HCT116 (cell line): ENCODE measurements around the gene SUSD3. TPM values are rescaled to one million over a fixed set of nuclear protein-coding genes. Genes with fewer than 3 reads are reported as not detected.

Source experiments
- ATAC-seq: fragments of 200-7000 bp; cut with Tn5 transposase; 2 replicates; pipeline ENCODE4 v1.9.1; 2020; ENCODE audit warnings: mild to moderate bottlenecking, moderate library complexity
- BruUV-seq: library from RNA; stranded (reverse); fragments of 400-500 nt; replicated peaks from 2 replicates; lab custom pipeline; 2021; lab: Mats Ljungman, UMichigan
- CTCF ChIA-PET: fragments of 300-600 bp; sonication (Branson Sonifier 250); formaldehyde crosslinking; loops from one replicate; lab custom pipeline; 2021; ENCODE audit warnings: antibody characterized with exemption; lab: Charles Lee
- POLR2A ChIA-PET: fragments of 300-600, 350-600 bp; sonication (Branson Sonifier 250); formaldehyde crosslinking; loops from one replicate; lab custom pipeline; 2021; ENCODE audit warnings: antibody characterized with exemption; lab: Charles Lee
- RAD21 ChIA-PET, 2 experiments: fragments of 300-600 bp; sonication (Branson Sonifier 250); formaldehyde crosslinking; loops; one replicate each; lab custom pipeline; 2023; ENCODE audit warnings: low total read pairs in 2 of 2; ENCODE audit not compliant: uncharacterized antibody in 2 of 2, unreplicated experiment in 2 of 2, low non-redundant PET in 1 of 2; lab: Charles Lee
- DNase-seq: peaks from one replicate; pipeline ENCODE4 v3.0.0-alpha.2; 2010; ENCODE audit warnings: low read depth, low spot score
- H2AFZ ChIP-seq: fragments of 200-600 bp; shearing (Covaris generic), sonication (generic); 2 replicates; pipeline ENCODE4 v1.6.1; 2017; ENCODE audit warnings: low read depth, mixed run types, mixed read lengths, antibody characterized with exemption, low read length; ENCODE audit not compliant: poor library complexity, severe bottlenecking
- H3K27ac ChIP-seq: 2 replicates; pipeline ENCODE4 v1.5.1; 2012; ENCODE audit warnings: low read depth, low read length
- H3K27me3 ChIP-seq: fragments of 200-600 bp; sonication (generic); 2 replicates; pipeline ENCODE4 v1.6.1; 2016; ENCODE audit warnings: mixed run types, low read length, mixed read lengths; ENCODE audit not compliant: insufficient read depth
- H3K36me3 ChIP-seq, 2 experiments: fragments of 200-500 bp in 1 of 2; fragments of 200-600 bp in 1 of 2; sonication (Bioruptor generic) in 1 of 2; sonication (generic) in 1 of 2; 2 replicates each; pipeline versions ENCODE4 v1.5.1 to v1.6.1; 2014 to 2016; ENCODE audit warnings: low read length in 2 of 2, inconsistent platforms in 1 of 2, mixed read lengths in 1 of 2, mixed run types in 1 of 2; ENCODE audit not compliant: insufficient read depth in 2 of 2, control insufficient read depth in 1 of 2
- H3K4me1 ChIP-seq, 2 experiments: fragments of 200-600 bp in 1 of 2; sonication (generic) in 1 of 2; 2 replicates each; pipeline versions ENCODE4 v1.5.1 to v1.6.1; 2012 to 2017; ENCODE audit warnings: low read length in 2 of 2, inconsistent platforms in 1 of 2, mild to moderate bottlenecking in 1 of 2, mixed read lengths in 1 of 2, mixed run types in 1 of 2, moderate library complexity in 1 of 2; ENCODE audit not compliant: insufficient read depth in 2 of 2, control insufficient read depth in 1 of 2
- H3K4me2 ChIP-seq: fragments of 200-600 bp; sonication (generic); 2 replicates; pipeline ENCODE4 v1.6.1; 2017; ENCODE audit warnings: mixed run types, low read length, mixed read lengths
- H3K4me3 ChIP-seq, 2 experiments: fragments of 200-600 bp in 1 of 2; sonication (generic) in 1 of 2; replicated peaks in 1 of 2; 2 replicates each; pipeline ENCODE4 v1.5.1; 2011 to 2016; ENCODE audit warnings: low read length in 2 of 2, control low read depth in 1 of 2, low read depth in 1 of 2, mild to moderate bottlenecking in 1 of 2, mixed read lengths in 1 of 2, mixed run types in 1 of 2
- H3K79me2 ChIP-seq: fragments of 200-600 bp; sonication (generic); 2 replicates; pipeline ENCODE4 v1.6.1; 2017; ENCODE audit warnings: mild to moderate bottlenecking, mixed run types, low read length, moderate library complexity, mixed read lengths; ENCODE audit not compliant: insufficient read depth
- H3K9ac ChIP-seq: fragments of 200-600 bp; sonication (generic); 2 replicates; pipeline ENCODE4 v1.6.1; 2016; ENCODE audit warnings: low read length, mixed read lengths
- H3K9me2 ChIP-seq: fragments of 200-600 bp; sonication (generic), shearing (Covaris generic); 2 replicates; pipeline ENCODE4 v1.6.1; 2017; ENCODE audit warnings: mixed run types, mild to moderate bottlenecking, moderate library complexity; ENCODE audit not compliant: insufficient read depth
- H3K9me3 ChIP-seq, 2 experiments: fragments of 200-500 bp in 1 of 2; fragments of 200-600 bp in 1 of 2; sonication (Bioruptor generic) in 1 of 2; sonication (generic) in 1 of 2; 2 replicates each; pipeline ENCODE4 v1.6.1; 2014 to 2017; ENCODE audit warnings: low read length in 2 of 2, mixed read lengths in 2 of 2, inconsistent platforms in 1 of 2, low read depth in 1 of 2, mild to moderate bottlenecking in 1 of 2, mixed run types in 1 of 2, moderate library complexity in 1 of 2; ENCODE audit not compliant: control insufficient read depth in 1 of 2, insufficient read depth in 1 of 2
- H4K20me1 ChIP-seq: fragments of 200-600 bp; sonication (generic), shearing (Covaris generic); 2 replicates; pipeline ENCODE4 v1.6.1; 2017; ENCODE audit warnings: mixed run types, mild to moderate bottlenecking, moderate library complexity; ENCODE audit not compliant: insufficient read depth
- CEBPB ChIP-seq: IDR thresholded peaks from 2 replicates; pipeline ENCODE4 v1.6.1; 2012; ENCODE audit warnings: low read depth
- EZH2 ChIP-seq: fragments of 200-600 bp; sonication (generic); IDR thresholded peaks from 2 replicates; pipeline ENCODE4 v1.6.1; 2017; ENCODE audit warnings: antibody characterized with exemption, mixed run types
- EZH2phosphoT487 ChIP-seq: fragments of 200-600 bp; IDR thresholded peaks from 2 replicates; pipeline ENCODE4 v1.6.1; 2018; ENCODE audit warnings: antibody characterized with exemption, borderline replicate concordance
- FOSL1 ChIP-seq: IDR thresholded peaks from 2 replicates; pipeline ENCODE4 v1.6.1; 2012; ENCODE audit warnings: low read depth
- POLR2A ChIP-seq: IDR thresholded peaks from 2 replicates; pipeline ENCODE4 v1.7.0; 2011; ENCODE audit warnings: borderline replicate concordance; ENCODE audit not compliant: insufficient read depth, insufficient read length; ENCODE audit errors: extremely low read depth
- SRF ChIP-seq: IDR thresholded peaks from 2 replicates; pipeline ENCODE4 v1.6.1; 2012; ENCODE audit warnings: low read depth
- TCF7L2 ChIP-seq: IDR thresholded peaks from 2 replicates; pipeline ENCODE4 v1.7.0; 2011; ENCODE audit warnings: borderline replicate concordance, inconsistent platforms; ENCODE audit not compliant: insufficient read depth, insufficient read length; ENCODE audit errors: extremely low read depth
- ZBTB33 ChIP-seq: IDR thresholded peaks from 2 replicates; pipeline ENCODE4 v1.6.1; 2011; ENCODE audit warnings: mild to moderate bottlenecking, low read length, moderate library complexity; ENCODE audit not compliant: insufficient replicate concordance; ENCODE audit errors: extremely low read depth
- intact Hi-C: fragments of 100-400 bp; cut with micrococcal nuclease; formaldehyde crosslinking; loops from 2 replicates; pipeline ENCODE4 v1.10.0; 2022
- total RNA-seq: library from RNA; stranded (reverse); gene quantifications from one replicate; pipeline ENCODE4 v1.2.1, GENCODE V29; 2021; ENCODE audit not compliant: unreplicated experiment
- TF ChIP-seq, protein P1 (sequence below): IDR thresholded peaks from 2 replicates; pipeline ENCODE4 v1.6.1; 2012; ENCODE audit warnings: low read depth

Gene SUSD3
- total RNA-seq, 1 experiment from 2014 or later, result 11.3 TPM

GRCh38 chr9:93077367-93077766, 18.9 kb downstream of the SUSD3 start:
- no peaks in the 10 kb centered on the region for H4K20me1 ChIP-seq
- CTCF ChIA-PET, result no interaction called here
- no peaks in the 10 kb centered on the region for H3K9me2 ChIP-seq
- ATAC-seq (no peak), DNase-seq (no peak)
- RAD21 ChIA-PET, result no interaction called here
- H3K4me3 ChIP-seq, result no peak overlapping the region
- no peaks in the 10 kb centered on the region for H3K9me3 ChIP-seq
- no peaks in the 10 kb centered on the region for H3K79me2 ChIP-seq
- H3K27ac ChIP-seq, result no peak overlapping the region
- H3K27me3 ChIP-seq, result no peaks in the 10 kb centered on the region
- H3K4me1 ChIP-seq, result no peaks in the 10 kb centered on the region
- TF ChIP-seq TCF7L2, result no peak
- TF ChIP-seq, protein P1, sequence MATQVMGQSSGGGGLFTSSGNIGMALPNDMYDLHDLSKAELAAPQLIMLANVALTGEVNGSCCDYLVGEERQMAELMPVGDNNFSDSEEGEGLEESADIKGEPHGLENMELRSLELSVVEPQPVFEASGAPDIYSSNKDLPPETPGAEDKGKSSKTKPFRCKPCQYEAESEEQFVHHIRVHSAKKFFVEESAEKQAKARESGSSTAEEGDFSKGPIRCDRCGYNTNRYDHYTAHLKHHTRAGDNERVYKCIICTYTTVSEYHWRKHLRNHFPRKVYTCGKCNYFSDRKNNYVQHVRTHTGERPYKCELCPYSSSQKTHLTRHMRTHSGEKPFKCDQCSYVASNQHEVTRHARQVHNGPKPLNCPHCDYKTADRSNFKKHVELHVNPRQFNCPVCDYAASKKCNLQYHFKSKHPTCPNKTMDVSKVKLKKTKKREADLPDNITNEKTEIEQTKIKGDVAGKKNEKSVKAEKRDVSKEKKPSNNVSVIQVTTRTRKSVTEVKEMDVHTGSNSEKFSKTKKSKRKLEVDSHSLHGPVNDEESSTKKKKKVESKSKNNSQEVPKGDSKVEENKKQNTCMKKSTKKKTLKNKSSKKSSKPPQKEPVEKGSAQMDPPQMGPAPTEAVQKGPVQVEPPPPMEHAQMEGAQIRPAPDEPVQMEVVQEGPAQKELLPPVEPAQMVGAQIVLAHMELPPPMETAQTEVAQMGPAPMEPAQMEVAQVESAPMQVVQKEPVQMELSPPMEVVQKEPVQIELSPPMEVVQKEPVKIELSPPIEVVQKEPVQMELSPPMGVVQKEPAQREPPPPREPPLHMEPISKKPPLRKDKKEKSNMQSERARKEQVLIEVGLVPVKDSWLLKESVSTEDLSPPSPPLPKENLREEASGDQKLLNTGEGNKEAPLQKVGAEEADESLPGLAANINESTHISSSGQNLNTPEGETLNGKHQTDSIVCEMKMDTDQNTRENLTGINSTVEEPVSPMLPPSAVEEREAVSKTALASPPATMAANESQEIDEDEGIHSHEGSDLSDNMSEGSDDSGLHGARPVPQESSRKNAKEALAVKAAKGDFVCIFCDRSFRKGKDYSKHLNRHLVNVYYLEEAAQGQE, result no peak
- TF ChIP-seq SRF, result no peak
- no peak for TF ChIP-seq EZH2phosphoT487
- TF ChIP-seq POLR2A, result no peak
- no peak for TF ChIP-seq ZBTB33
- TF ChIP-seq FOSL1, result no peak
- no peak for TF ChIP-seq CEBPB
- no peak for TF ChIP-seq EZH2
- intact Hi-C loops, result no loop called here
- BruUV-seq, result no TSS peak
- POLR2A ChIA-PET, result no interaction called here
- H3K4me2 ChIP-seq, result no peak overlapping the region
- no peaks in the 10 kb centered on the region for H3K36me3 ChIP-seq
- H2AFZ ChIP-seq, result no peak overlapping the region
- no peak overlapping the region for H3K9ac ChIP-seq
